ENCODE results near the gene OR2L8.

OR2L8 gene

DNA sequence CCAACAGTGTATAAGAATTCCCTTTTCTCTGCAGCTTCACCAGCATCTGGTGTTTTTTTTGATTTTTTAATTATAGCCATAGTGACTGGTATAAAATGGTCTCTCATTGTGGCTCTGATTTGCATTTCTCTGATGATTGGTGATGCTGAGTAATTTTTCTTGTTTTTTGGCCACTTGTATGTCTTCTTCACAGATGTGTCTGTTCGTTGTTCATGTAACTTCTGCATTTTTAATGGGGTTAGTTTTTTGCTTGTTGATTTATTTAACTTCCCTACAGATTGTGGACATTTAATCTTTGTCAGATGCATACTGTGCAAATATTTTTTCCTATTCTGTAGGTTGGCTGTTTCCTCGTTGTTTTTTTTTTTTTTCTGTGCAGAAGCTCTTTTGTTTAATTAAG is 44.3 kb downstream of the OR2L8 start:
- DNase-seq (ENCODE audit: low spot score): no peak

GRCh38 chr1:247998811-247999210 is 50.2 kb downstream of the OR2L8 start:
- no peak for DNase-seq (ENCODE audit: low spot score)
